GM21360 (cell line): ENCODE measurements around the gene ZNF830.
"Not testable (repeated sequence)": the region's sequence is repeated elsewhere in the genome, so short reads cannot be mapped to it uniquely, and the experiment has no call there.

ENCODE experiments used
- ATAC-seq: cut with Tn5 transposase; IDR thresholded peaks from one replicate; pipeline ENCODE4 v1.9.1; 2021; ENCODE audit warnings: mild to moderate bottlenecking, moderate library complexity; ENCODE audit not compliant: unreplicated experiment

Gene ZNF830

GRCh38 chr17:34961093-34961911, at the start of gene ZNF830, which contains the start of gene CCT6B:
TSS of gene ZNF830 (plus strand) at chr17:34961540. CDS start at chr17:34961567, 27 bp downstream.
TSS of gene CCT6B (minus strand) at chr17:34961460. CDS start at chr17:34961393, 67 bp downstream.
- ATAC-seq = peak; percentile 89

GRCh38 chr17:34913001-34913400, 48.3 kb upstream of the ZNF830 start:
- ATAC-seq = no peak

- no peak for ATAC-seq
Measured at GRCh38 chr17:34916120-34916519, 45.2 kb upstream of the ZNF830 start.

- ATAC-seq = no peak
Measured at GRCh38 chr17:34917381-34917780, 44.0 kb upstream of the ZNF830 start.

- no peak for ATAC-seq
Measured at GRCh38 chr17:34920676-34921075, 40.7 kb upstream of the ZNF830 start.

GRCh38 chr17:34926661-34927060, 34.7 kb upstream of the ZNF830 start:
- no peak for ATAC-seq

- ATAC-seq = no peak
Measured at GRCh38 chr17:34930283-34930682, 31.1 kb upstream of the ZNF830 start.

- not testable (repeated sequence) for ATAC-seq
Measured at GRCh38 chr17:34950780-34951179, 10.6 kb upstream of the ZNF830 start.

GRCh38 chr17:34958438-34958837, 2.9 kb upstream of the ZNF830 start:
- no peak for ATAC-seq

- ATAC-seq = no peak
Measured at GRCh38 chr17:34974179-34974578, 12.8 kb downstream of the ZNF830 start.

GRCh38 chr17:34974794-34975785, 13.8 kb downstream of the ZNF830 start:
- ATAC-seq = no peak

GRCh38 chr17:34979153-34979552, 17.8 kb downstream of the ZNF830 start:
- no peak for ATAC-seq

GRCh38 chr17:34979650-34980352, 18.5 kb downstream of the ZNF830 start:
- ATAC-seq = no peak

GRCh38 chr17:34980353-34980680, 19.0 kb downstream of the ZNF830 start, which contains the start of gene LIG3:
TSS of gene LIG3 (plus strand) at chr17:34980512. CDS start at chr17:34983006, 2,494 bp downstream.
- peak; percentile 73 for ATAC-seq

GRCh38 chr17:34980681-34981537, 19.6 kb downstream of the ZNF830 start:
- peak; percentile 68 for ATAC-seq

- no peak for ATAC-seq
Measured at GRCh38 chr17:34981538-34982241, 20.4 kb downstream of the ZNF830 start.

- no peak for ATAC-seq
Measured at GRCh38 chr17:34987232-34987631, 25.9 kb downstream of the ZNF830 start.

GRCh38 chr17:34988644-34989043, 27.3 kb downstream of the ZNF830 start:
- ATAC-seq = no peak

GRCh38 chr17:34989473-34989872, 28.1 kb downstream of the ZNF830 start:
- ATAC-seq = no peak
